Dedifferentiated amniotic fluid mesenchymal stem cell (primary cell): Measurements from ENCODE around the gene VSTM4.

Experiments used
- DNase-seq: peaks from one replicate; pipeline ENCODE4 v3.0.0-alpha.2; 2016; ENCODE audit errors: extremely low spot score

The VSTM4 gene

GRCh38 chr10:49071160-49071761, 44.1 kb downstream of the VSTM4 start:
- no peak for DNase-seq

- no peak for DNase-seq
Measured at GRCh38 chr10:49070701-49071100, 44.6 kb downstream of the VSTM4 start.

- DNase-seq: no peak
Measured at GRCh38 chr10:49068672-49069217, 46.6 kb downstream of the VSTM4 start.

DNA sequence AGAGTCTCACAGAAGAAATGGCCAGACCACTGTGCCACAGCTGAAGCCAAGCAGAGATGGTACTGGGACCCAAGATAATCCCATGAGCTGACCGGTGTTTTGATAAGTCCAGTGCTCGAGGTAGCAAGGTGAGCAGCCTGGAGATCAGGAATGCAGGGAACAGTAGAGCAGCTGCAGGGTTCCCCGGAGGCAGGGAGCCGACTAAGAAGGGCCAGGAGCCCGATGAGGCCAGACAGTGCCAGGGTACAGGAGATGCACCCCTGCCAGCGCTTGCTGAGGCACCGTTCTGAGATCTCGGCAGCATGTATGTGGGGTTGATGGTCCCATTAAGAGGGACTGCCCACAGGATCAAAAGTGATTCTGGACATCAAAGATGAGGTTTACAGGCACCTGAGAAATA, 47.1 kb downstream of the VSTM4 start:
- DNase-seq: no peak

GRCh38 chr10:49066944-49067730, 48.2 kb downstream of the VSTM4 start:
- DNase-seq: no peak

GRCh38 chr10:49062229-49062628, 53.1 kb downstream of the VSTM4 start:
- DNase-seq: no peak

GRCh38 chr10:49061667-49062066, 53.7 kb downstream of the VSTM4 start:
- no peak for DNase-seq

- DNase-seq: no peak
Measured at GRCh38 chr10:49058463-49059255, 56.7 kb downstream of the VSTM4 start.

- no peak for DNase-seq
Measured at GRCh38 chr10:49057231-49057880, 58.0 kb downstream of the VSTM4 start.

DNA sequence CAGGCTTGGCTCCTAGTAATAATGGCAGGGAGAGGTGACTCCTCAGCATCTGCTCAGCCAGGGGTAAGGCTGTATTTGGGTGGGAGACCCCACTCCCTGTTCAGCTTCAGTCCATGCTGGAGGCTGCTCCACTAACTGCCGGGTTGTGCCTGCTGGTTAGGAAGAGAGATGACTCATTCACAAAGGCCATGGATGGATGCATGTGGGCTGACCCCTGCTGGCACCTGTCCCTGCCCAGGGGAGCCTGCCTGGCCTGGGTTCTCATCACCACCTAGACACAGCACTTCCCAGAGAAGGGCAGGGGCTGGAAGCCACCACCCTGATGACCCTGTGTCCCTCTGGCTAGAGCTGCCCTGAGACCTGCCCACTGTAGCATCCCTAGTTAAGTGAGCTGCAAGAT, 59.0 kb downstream of the VSTM4 start:
- DNase-seq: no peak

DNA sequence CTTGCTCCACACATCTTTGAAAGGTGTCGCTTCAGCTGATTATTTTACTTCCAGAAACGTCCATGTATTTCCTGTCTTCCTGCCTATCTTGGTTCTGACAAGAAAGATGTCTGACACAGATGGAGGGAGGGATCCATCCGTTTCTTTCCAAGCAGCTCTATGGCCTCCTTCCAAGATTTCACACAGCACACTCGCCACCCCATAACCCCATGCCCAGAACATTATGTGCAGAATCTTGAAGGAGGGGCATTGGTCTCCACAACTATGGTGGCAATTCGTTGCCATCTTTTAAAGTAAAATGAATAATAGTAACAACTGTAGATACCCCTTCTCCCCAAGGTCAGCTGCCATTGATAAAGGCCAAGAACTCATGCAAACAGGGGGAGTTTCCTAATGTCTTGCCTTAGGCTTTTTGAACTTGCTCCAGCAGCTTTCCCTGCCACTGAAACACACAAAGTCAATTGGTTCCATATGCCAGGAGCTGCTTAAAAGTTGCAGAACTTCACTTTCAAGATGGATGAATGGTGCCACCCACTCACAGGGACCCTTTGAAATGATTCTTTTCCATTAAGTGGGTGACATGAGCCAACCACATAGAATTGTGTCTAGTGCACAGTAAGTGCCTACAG, 60.0 kb downstream of the VSTM4 start:
- no peak for DNase-seq

GRCh38 chr10:49054753-49055152, 60.6 kb downstream of the VSTM4 start:
- DNase-seq: no peak

- no peak for DNase-seq
Measured at GRCh38 chr10:49053998-49054692, 61.2 kb downstream of the VSTM4 start.

DNA sequence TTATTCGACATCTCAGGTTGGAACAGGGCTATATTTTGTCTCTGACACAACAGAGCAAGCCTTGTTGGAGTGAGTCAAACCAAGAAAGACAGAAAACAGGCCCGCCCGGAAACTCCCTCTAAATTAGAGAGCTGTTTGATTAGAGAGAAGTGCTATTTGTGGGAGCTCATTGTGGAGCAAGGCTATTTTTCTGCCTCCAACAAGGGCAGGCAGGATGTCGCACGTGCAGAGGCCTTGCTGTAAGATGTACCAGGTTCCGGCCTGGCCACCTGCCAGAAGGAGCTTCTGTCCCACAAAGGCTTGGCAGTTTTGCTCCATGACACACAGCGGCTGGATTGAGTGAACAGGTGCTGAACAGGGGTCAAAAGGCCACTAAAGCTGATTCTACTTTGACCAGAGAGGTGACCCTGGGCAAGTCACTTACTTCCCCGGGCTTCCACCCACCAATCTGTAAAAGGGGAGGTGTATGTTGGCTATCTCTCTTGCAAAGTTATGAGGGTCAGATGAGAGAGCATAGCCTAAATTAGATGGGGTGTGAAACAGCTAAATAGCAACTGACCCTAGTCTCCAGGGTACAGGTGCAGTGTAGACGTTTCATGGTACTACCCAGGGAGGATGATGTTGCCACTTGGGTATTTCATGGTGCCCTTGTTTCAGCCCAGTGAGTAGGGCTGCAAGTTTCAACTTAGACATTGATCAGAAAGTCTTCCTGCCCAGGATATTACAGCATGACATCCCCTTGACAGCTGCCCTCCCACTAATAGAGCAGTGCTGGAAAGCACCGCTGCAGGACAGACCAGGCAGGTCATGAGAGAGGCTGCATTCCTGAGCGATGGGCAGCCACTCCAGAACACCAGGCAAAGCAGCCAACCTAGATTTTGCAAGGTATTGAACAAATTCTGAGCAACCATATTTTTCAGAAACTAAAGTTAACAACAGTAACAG, 62.0 kb downstream of the VSTM4 start:
- no peak for DNase-seq

GRCh38 chr10:49052069-49052468, 63.3 kb downstream of the VSTM4 start:
- no peak for DNase-seq

DNA sequence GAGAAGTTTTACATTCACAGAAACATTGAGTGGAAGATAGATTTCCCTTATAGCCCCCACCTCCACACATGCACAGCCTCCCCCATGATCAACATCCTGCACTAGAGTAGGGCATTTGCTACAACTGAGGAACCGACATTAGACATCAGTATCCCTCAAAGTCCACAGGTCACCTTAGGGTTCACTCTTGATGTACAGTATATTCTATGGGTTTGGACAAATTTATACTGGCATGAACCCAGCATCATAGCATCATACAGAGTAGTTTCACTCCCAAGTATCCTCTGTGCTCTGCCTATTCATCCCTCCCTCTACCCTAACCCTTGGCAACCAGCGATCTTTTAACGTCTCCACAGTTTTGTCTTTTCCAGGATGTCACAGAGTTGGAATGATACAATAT, 64.4 kb downstream of the VSTM4 start:
- no peak for DNase-seq

DNA sequence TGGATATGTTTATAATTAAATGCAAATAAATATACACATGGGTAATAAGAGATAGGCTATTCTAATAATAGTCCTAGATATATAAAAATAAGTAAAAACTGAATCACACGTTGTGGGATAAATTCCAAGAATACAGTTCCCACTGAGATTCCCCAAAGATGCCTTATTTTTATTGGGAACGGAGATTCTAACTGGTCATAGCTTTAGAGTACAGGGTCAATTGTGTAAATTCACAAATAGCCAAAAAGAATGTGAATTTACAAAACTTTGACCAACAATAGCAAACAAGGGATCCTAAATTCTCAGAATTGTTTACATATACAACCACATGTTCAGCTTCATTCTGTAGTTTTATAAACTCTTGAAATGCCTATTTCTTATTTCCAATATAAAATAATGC, 65.0 kb downstream of the VSTM4 start:
- DNase-seq: no peak

GRCh38 chr10:49049660-49050059, 65.7 kb downstream of the VSTM4 start:
- DNase-seq: no peak

DNA sequence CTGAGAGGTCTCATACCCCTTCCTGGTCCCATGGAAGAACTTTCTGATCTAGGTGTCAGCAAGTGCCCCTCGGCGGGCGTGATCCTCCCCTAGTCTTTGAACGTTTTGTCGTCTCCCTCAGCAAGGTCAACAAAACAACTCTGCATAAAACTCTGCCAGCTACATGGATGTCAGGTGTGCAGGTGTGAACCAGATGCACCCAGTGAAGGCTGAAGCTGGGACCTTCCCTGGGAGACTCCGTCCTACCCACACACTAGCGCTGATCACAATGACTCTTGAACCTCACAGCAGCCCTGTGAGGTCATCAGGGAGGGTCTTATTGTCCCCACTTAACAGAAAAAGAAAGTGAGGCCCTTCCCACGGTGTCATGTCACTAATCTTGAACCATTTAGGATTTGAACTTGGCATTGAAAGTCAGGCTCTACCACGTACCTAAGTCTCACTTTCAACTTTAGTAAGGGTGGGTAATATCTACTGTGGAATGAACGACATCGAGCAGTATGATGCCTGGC, 68.1 kb downstream of the VSTM4 start:
- no peak for DNase-seq
